ENCODE results near the gene LHX1. TPM values are rescaled to one million over a fixed set of nuclear protein-coding genes. Genes with fewer than 3 reads are reported as not detected.

LHX1 gene
- total RNA-seq, 3 donors from 2014 or later (not counting 1 experiment from before 2014, with no cell fraction given): not detected

DNA sequence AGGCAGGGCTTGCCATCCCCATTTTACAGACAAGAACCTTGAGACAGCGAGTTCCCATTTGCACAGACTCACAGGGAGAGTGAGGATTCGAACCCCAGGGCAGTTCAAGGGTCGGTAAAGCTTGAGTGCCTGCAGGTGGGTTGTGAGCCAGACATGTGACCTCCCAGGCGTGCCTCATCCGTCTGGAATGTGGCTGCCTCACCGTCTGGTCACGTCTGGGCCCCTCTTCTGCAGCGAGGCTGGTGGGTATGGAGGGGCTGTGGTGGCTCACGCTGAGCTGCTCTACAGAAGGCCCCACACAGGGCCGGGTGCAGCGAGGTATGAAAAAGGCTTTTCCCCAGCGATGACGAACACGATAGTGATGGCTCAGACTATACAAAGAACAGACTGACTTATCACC lies 35.8 kb upstream of the LHX1 start:
- Mint-ChIP-seq H3K27me3 (ENCODE audit: low read depth in 2 of 2) (peaks cover 8 to 16% of the 10 kb centered on the region in 2 donors), H3K9me3 (no peaks in the 10 kb centered on the region), H3K4me1 (no peaks in the 10 kb centered on the region), H3K36me3 (no peaks in the 10 kb centered on the region), H3K4me3 (no peak overlapping the region), H3K27ac (no peak overlapping the region)
- TF ChIP-seq, protein P1, sequence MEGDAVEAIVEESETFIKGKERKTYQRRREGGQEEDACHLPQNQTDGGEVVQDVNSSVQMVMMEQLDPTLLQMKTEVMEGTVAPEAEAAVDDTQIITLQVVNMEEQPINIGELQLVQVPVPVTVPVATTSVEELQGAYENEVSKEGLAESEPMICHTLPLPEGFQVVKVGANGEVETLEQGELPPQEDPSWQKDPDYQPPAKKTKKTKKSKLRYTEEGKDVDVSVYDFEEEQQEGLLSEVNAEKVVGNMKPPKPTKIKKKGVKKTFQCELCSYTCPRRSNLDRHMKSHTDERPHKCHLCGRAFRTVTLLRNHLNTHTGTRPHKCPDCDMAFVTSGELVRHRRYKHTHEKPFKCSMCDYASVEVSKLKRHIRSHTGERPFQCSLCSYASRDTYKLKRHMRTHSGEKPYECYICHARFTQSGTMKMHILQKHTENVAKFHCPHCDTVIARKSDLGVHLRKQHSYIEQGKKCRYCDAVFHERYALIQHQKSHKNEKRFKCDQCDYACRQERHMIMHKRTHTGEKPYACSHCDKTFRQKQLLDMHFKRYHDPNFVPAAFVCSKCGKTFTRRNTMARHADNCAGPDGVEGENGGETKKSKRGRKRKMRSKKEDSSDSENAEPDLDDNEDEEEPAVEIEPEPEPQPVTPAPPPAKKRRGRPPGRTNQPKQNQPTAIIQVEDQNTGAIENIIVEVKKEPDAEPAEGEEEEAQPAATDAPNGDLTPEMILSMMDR (IDR thresholded peaks at IDR 0.05): no peak
- no peaks in the 10 kb centered on the region for H3K4me1 ChIP-seq (ENCODE audit: control insufficient read depth, insufficient read depth, low read length)
- no peaks in the 10 kb centered on the region for H3K27me3 ChIP-seq (ENCODE audit: control insufficient read depth, insufficient read depth, low read length)
- no peaks in the 10 kb centered on the region for H3K9me3 ChIP-seq (ENCODE audit: control insufficient read depth, insufficient read depth, low read length)
- DNase-seq: no peak
- H3K36me3 ChIP-seq (ENCODE audit: control insufficient read depth, insufficient read depth, low read length): no peaks in the 10 kb centered on the region
- intact Hi-C loops (cut with micrococcal nuclease): no loop called here
- no peak overlapping the region for H3K4me3 ChIP-seq (ENCODE audit: low read length)
- WGBS (ENCODE audit: insufficient coverage): 78% methylated on average over 14 of the region's 14 CpGs
- no peak for ATAC-seq
- H3K27ac ChIP-seq (ENCODE audit: low read length): no peak overlapping the region

DNA sequence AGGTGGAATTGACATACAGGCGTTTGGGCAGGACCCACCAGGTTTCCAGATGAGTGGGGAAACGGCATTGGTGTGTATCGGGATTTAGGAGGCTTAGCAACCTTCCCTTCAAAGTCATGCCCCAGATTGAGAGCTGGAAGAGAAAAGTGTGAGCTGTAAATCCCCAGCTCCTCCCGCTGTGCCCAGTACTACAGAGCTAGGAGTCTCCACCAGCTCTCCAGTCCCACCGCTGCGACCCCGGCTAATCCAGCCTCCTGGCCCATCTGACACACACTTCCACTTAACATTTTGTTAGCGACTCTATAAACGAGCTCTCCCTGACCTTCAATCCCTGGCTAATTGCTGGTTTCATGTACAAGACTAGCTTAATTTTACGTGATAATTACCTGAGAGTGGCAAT lies 29.9 kb upstream of the LHX1 start:
- DNase-seq: no peak
- Mint-ChIP-seq H3K9me3 (no peaks in the 10 kb centered on the region), H3K4me1 (no peaks in the 10 kb centered on the region), H3K4me3 (no peak overlapping the region), H3K36me3 (no peaks in the 10 kb centered on the region), H3K27me3 (ENCODE audit: low read depth in 2 of 2) (peaks cover 30 to 33% of the 10 kb centered on the region in 2 donors), H3K27ac (no peak overlapping the region)
- no peak for ATAC-seq
- no peaks in the 10 kb centered on the region for H3K36me3 ChIP-seq (ENCODE audit: control insufficient read depth, insufficient read depth, low read length)
- intact Hi-C loops (cut with micrococcal nuclease): no loop called here
- H3K4me3 ChIP-seq (ENCODE audit: low read length): no peak overlapping the region
- no peak overlapping the region for H3K27ac ChIP-seq (ENCODE audit: low read length)
- WGBS (ENCODE audit: insufficient coverage): 75% methylated on average over 10 of the region's 10 CpGs
- peaks cover 2% of the 10 kb centered on the region for H3K27me3 ChIP-seq (ENCODE audit: control insufficient read depth, insufficient read depth, low read length)
- no peaks in the 10 kb centered on the region for H3K4me1 ChIP-seq (ENCODE audit: control insufficient read depth, insufficient read depth, low read length)
- TF ChIP-seq, protein P1 (IDR thresholded peaks at IDR 0.05): no peak
- no peaks in the 10 kb centered on the region for H3K9me3 ChIP-seq (ENCODE audit: control insufficient read depth, insufficient read depth, low read length)

DNA sequence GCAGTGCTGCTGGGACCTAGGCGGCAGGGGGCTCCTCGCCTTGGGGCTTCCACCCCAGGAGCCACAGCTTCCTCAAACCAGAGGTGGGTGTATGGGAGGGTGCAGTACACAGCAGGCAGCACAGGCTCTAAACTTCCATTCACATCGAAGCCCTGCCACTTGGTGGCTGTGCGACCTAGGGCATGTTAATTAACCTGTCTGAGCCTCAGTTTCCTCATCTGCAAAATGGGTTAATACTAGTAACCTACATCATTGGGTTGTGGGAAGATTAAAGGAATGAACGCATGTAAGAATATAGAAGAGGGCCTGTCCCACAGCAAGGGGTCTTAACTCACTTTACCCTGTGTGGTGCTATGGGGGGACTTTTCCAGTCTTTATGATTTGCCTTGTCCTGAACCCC lies 26.8 kb upstream of the LHX1 start:
- peaks cover 2% of the 10 kb centered on the region for H3K27me3 ChIP-seq (ENCODE audit: control insufficient read depth, insufficient read depth, low read length)
- H3K9me3 ChIP-seq (ENCODE audit: control insufficient read depth, insufficient read depth, low read length): no peaks in the 10 kb centered on the region
- intact Hi-C loops (cut with micrococcal nuclease): no loop called here
- H3K27ac ChIP-seq (ENCODE audit: low read length): no peak overlapping the region
- H3K4me3 Mint-ChIP-seq: no peak overlapping the region
- no peaks in the 10 kb centered on the region for H3K36me3 Mint-ChIP-seq
- H3K4me3 ChIP-seq (ENCODE audit: low read length): no peak overlapping the region
- no peaks in the 10 kb centered on the region for H3K9me3 Mint-ChIP-seq
- TF ChIP-seq, protein P1 (IDR thresholded peaks at IDR 0.05): no peak
- H3K4me1 Mint-ChIP-seq: no peaks in the 10 kb centered on the region
- 80% methylated on average over 3 of the region's 5 CpGs for WGBS (ENCODE audit: insufficient coverage)
- H3K4me1 ChIP-seq (ENCODE audit: control insufficient read depth, insufficient read depth, low read length): no peaks in the 10 kb centered on the region
- ATAC-seq (no peak), DNase-seq (no peak)
- peaks cover 32 to 33% of the 10 kb centered on the region in 2 donors for H3K27me3 Mint-ChIP-seq (ENCODE audit: low read depth in 2 of 2)
- H3K27ac Mint-ChIP-seq: no peak overlapping the region
- no peaks in the 10 kb centered on the region for H3K36me3 ChIP-seq (ENCODE audit: control insufficient read depth, insufficient read depth, low read length)

DNA sequence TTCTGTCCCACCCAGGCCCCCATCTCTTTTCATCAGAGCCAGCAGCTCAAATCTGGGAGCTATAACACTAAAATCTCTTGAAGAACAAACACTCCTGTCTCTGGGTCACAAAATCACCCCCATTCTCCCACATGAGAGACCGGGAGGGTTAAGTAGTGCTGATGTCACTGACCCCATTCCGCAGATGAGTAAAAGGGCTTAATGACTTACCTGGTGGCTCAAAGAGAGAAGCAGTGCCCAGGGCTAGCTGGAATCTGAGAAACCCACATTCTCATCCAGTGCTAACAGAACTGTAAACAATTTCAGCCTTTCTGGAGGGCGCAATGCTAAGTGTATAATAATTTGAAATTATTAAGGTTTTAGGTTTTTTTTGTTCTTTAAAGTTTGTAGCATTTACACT lies 26.3 kb upstream of the LHX1 start:
- intact Hi-C loops (cut with micrococcal nuclease): no loop called here
- H3K27ac Mint-ChIP-seq: no peak overlapping the region
- no peak overlapping the region for H3K4me3 Mint-ChIP-seq
- no peaks in the 10 kb centered on the region for H3K4me1 Mint-ChIP-seq
- WGBS (ENCODE audit: insufficient coverage): 93% methylated on average over 2 of the region's 3 CpGs
- H3K27ac ChIP-seq (ENCODE audit: low read length): no peak overlapping the region
- peaks cover 29 to 30% of the 10 kb centered on the region in 2 donors for H3K27me3 Mint-ChIP-seq (ENCODE audit: low read depth in 2 of 2)
- TF ChIP-seq, protein P1 (IDR thresholded peaks at IDR 0.05): no peak
- no peaks in the 10 kb centered on the region for H3K9me3 Mint-ChIP-seq
- no peaks in the 10 kb centered on the region for H3K36me3 Mint-ChIP-seq
- ATAC-seq (no peak), DNase-seq (no peak)
- H3K4me3 ChIP-seq (ENCODE audit: low read length): no peak overlapping the region
- no peaks in the 10 kb centered on the region for H3K4me1 ChIP-seq (ENCODE audit: control insufficient read depth, insufficient read depth, low read length)
- peaks cover 2% of the 10 kb centered on the region for H3K27me3 ChIP-seq (ENCODE audit: control insufficient read depth, insufficient read depth, low read length)
- H3K36me3 ChIP-seq (ENCODE audit: control insufficient read depth, insufficient read depth, low read length): no peaks in the 10 kb centered on the region
- H3K9me3 ChIP-seq (ENCODE audit: control insufficient read depth, insufficient read depth, low read length): no peaks in the 10 kb centered on the region
